ENCODE results near the gene SND1.

DNA sequence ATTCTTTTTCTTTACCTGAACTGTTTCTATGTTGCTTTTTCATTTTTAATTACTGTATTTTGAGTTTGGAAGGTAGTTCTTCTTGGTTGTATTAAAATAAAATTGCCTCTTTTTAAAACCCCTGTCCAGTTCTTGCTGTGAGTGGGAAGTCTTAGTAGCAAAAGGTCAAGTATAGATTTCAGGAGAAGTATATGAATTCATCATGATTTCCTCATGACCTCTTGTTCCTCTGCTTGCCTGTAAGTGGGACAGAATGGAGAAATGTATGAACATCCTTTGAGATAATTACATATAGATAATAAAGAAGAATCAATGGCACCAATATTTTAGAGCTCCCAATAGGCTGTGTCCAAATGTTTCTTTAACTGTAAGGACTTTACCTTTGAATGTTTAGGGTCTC is 253.0 kb downstream of the SND1 start:
- TF ChIP-seq CTCF (IDR thresholded peaks at IDR 0.05) (no peak), POLR2A (IDR thresholded peaks at IDR 0.05) (no peak), POLR2AphosphoS5 (IDR thresholded peaks at IDR 0.05) (no peak), EP300 (IDR thresholded peaks at IDR 0.05; ENCODE audit: low read depth) (no peak)

Data from transverse colon (tissue), 4 donors.